Head of caudate nucleus (tissue), 42 donors: ENCODE data around the gene SHROOM2.
"Not testable (repeated sequence)": the region's sequence is repeated elsewhere in the genome, so short reads cannot be mapped to it uniquely, and the experiment has no call there.

ENCODE experiments used
- DNase-seq, 42 donors: peaks; one replicate each; pipeline versions ENCODE4 v3.0.0 to v3.0.0-alpha.2; 2020 to 2021; ENCODE audit warnings: mixed read lengths in 7 of 42
- intact Hi-C: fragments of 100-400 bp; cut with DNase I; formaldehyde crosslinking; loops from one replicate; pipeline ENCODE4 v1.15.0; 2022

SHROOM2 gene, protein sequence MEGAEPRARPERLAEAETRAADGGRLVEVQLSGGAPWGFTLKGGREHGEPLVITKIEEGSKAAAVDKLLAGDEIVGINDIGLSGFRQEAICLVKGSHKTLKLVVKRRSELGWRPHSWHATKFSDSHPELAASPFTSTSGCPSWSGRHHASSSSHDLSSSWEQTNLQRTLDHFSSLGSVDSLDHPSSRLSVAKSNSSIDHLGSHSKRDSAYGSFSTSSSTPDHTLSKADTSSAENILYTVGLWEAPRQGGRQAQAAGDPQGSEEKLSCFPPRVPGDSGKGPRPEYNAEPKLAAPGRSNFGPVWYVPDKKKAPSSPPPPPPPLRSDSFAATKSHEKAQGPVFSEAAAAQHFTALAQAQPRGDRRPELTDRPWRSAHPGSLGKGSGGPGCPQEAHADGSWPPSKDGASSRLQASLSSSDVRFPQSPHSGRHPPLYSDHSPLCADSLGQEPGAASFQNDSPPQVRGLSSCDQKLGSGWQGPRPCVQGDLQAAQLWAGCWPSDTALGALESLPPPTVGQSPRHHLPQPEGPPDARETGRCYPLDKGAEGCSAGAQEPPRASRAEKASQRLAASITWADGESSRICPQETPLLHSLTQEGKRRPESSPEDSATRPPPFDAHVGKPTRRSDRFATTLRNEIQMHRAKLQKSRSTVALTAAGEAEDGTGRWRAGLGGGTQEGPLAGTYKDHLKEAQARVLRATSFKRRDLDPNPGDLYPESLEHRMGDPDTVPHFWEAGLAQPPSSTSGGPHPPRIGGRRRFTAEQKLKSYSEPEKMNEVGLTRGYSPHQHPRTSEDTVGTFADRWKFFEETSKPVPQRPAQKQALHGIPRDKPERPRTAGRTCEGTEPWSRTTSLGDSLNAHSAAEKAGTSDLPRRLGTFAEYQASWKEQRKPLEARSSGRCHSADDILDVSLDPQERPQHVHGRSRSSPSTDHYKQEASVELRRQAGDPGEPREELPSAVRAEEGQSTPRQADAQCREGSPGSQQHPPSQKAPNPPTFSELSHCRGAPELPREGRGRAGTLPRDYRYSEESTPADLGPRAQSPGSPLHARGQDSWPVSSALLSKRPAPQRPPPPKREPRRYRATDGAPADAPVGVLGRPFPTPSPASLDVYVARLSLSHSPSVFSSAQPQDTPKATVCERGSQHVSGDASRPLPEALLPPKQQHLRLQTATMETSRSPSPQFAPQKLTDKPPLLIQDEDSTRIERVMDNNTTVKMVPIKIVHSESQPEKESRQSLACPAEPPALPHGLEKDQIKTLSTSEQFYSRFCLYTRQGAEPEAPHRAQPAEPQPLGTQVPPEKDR (N-terminal part only)

DNA sequence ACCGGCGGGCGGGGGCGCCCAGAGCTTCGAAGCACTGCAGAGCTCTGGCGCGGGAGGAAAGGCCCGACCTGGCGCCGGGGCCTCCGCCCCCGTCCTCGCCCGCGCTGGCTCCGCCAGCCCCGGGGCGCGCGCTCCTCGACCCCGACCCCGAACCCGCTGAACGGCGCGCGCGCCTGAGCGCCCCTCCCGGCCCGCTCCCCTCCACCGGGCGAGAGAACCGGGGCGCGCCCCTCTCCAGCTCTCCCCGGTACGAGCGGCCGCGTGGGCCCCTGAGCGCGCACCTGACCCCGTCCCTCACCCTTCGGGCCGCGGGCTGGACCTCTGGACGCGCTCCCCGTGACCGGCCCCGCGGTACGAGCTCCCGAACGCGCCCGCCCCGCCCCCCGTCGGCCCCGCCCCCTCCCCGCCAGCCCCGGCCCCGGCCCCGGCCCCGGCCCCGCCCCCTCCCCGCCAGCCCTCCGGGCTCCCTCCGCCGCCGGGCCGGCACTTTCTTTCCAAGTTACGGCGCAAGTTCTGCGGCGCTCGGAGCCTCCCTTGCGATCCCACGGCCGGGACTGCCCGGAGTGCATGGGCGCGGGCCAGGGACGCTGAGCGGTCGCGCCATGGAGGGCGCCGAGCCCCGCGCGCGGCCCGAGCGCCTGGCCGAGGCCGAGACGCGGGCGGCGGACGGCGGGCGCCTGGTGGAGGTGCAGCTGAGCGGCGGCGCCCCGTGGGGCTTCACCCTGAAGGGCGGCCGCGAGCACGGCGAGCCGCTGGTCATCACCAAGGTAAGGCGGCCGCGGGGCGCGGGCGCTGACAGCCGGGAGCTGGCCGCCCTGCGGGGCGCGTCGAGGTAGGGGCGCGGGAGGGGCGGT lies at the start of gene SHROOM2:
TSS of gene SHROOM2 (plus strand) at position 486 of the 854 bp plus-strand sequence. CDS start at position 603, 117 bp downstream.
- intact Hi-C loops, result no loop called here
- peak in 5 of 42 donors; percentile 7 to 34 (median 16) for DNase-seq

DNA sequence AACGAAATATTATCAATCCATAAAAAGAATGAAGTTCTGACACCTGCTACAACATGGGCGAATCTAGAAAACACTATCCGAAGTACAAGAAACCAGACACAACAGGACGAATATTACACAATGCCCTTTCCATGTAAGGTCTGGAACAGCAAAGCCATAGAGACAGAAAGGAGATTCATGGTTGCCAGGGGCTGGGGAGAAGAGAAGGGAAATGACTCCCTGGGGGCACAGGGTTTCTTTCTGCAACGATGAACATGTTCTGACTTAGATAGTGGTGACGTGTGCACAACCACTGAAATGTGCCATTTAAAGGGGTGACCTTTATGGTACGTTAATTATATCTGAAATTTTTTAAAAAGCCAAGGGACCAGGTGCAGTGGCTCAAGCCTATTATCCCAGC lies 48.9 kb upstream of the SHROOM2 start:
- intact Hi-C loops, result no loop called here
- no peak for DNase-seq

DNA sequence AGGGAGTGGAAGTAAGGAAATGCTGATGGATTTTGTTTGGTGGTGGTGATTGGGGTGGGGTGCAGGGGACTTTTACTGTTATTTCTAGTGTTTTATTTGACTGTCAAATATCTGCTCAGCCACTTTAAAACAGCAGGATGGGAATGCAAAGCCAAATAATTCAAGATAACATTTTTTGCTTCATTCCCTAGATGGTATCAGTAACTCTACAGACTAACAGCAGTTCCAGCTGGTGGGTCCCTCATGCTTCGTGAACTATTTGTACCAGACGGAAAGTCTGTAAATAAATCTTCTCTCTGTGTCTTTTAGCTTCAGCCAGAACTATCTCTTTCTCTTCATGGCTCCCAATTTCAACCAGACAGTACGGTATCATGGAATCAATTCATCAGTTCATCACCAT lies 48.1 kb upstream of the SHROOM2 start:
- no peak for DNase-seq
- intact Hi-C loops, result no loop called here

DNA sequence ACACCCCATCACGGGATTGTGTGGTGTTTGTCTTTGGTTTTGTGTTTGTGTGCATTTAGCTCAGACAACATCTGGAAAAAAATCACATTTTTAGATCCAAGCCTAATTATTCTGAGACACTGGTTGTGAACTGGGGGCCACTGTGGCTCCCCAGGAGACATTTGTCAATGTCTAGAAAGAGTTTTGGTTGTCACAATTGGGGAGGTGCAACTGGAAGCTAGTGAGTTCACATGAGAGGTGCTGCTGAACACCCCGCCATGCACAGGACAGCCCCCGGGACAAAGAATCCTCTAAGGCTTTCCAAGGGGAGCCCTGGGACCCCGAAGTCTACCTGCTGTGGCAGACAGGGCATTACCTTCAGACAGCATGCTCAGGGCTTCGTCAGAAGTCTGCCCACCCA lies 47.1 kb upstream of the SHROOM2 start:
- intact Hi-C loops, result no loop called here
- DNase-seq, result no peak

DNA sequence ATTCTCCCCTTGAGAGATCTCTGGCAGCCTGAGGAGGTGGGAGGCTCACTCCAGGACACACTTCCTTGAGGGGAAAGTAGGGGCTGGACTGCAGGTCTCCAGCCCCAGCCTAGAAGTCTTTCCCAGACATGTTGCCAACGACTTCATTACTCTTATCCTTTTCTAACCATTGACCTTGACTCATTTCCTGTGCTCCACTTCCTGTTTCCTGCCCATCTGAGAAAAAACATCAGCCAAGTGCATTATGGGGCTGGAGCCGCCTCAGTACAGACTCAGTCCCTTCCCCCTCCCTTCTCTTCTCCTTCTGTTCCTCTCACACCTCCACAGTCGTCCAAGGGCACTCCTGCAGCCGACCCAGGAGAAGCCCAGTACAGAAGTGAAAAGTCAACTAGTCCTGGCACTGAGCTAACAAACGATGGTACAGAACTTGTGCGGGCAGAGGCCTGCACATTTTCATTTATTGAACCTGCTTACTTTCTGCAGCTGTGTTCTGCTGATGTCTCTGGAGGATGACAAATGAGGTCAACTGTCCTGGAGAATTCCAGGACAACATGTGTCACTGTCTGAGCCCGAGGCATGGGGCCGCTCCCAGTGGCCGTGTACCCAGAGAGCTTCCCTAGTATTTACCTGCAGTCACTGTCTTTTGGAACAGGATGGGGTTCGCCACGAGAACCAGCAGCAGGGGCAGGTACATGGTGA lies 40.7 kb upstream of the SHROOM2 start:
- intact Hi-C loops, result no loop called here
- no peak for DNase-seq

DNA sequence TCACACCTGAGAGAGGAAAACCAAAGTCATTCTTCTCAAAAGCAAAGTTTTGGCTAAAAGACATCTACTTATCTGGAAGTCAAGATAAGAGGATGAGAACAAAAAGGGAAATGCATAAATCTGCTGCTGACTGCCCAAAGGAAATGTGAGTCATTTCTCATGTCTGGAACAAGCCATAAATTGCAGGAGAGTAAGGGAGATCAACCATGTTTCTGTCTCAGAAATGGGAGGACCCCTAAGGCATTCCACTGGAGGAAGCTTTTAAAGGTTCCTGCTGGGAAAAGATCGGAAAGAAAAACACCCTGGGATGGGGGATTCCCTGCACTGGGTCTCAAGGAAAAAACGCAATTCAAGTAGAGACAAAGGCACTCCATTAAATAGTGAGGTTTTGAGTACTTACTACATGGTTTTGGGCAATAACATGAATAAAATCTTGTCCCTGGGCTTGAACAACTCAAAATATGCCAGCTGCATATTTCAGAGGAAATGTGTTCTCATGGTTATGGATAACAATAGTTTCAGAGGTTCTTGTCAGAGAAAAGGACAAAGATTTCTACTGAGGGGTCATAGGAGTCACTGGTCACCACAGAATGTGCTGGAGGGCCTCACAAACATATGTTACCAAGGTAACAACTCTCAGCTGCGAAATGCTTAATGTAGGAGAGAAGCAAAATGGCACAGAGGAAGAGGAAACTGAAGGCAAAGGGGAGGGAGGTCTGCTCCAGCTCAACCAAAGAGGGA lies 39.9 kb upstream of the SHROOM2 start:
- intact Hi-C loops, result no loop called here
- no peak for DNase-seq

DNA sequence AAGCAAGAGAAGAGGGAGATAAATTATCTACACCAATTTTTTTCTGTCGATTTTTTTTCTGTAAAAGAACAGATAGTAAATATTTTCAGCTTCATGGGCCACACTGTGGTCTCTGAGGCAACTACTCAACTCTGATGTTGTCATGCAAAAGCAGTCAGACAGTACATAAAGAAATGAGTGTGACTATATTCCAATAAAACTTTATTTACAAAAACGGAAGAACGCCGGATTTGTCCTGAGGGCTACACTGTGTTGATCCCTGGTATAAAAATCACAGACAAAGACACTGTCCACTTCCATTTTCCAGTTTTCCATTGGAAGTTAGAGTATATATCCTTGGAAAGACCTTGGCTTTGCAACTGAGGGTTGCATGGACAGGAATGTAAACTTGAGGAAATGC lies 38.6 kb upstream of the SHROOM2 start:
- intact Hi-C loops, result no loop called here
- no peak for DNase-seq

DNA sequence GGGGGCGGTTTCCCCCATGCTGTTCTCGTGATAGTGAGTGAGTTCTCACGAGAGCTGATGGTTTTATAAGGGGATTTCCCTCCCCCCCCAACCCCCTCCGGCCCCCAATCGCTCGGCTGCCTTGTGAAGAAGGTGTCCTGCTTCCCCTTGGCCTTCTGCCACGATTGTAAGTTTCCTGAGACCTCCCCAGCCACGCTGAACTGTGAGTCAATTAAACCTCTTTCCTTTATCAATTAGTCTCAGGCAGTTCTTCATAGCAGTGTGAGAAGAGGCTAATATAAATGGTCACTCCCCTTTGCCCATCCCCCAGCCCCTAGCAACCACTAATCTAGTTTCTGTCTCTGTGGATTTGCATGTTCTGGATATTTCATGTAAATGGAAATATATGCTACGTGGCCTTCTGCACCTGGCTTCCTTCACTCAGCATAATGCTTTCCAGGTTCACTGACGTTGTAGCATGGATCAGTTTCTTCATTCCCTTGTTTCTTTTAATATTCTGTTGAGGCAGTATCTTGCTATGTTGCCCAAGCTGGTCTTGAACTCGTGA lies 37.0 kb upstream of the SHROOM2 start:
- intact Hi-C loops, result no loop called here
- DNase-seq, result no peak

DNA sequence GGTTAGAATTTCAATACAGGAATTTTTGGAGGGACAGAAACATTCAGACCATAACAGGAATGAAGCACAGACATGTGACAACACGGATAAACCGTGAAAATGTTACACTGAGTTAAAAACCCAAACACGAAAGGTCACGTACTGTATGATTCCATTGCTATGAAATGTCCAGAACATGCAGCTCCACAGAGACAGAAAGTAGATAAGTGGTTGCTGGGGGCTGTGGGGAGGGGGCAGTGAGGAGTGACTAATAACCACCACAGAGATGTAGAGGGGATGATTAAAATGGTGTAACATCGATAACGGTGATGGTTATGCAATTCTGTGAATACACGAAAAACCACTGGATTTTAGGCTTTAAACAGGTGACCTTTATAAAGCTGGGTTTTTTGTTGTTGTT lies 28.9 kb upstream of the SHROOM2 start:
- DNase-seq, result no peak
- intact Hi-C loops, result no loop called here

DNA sequence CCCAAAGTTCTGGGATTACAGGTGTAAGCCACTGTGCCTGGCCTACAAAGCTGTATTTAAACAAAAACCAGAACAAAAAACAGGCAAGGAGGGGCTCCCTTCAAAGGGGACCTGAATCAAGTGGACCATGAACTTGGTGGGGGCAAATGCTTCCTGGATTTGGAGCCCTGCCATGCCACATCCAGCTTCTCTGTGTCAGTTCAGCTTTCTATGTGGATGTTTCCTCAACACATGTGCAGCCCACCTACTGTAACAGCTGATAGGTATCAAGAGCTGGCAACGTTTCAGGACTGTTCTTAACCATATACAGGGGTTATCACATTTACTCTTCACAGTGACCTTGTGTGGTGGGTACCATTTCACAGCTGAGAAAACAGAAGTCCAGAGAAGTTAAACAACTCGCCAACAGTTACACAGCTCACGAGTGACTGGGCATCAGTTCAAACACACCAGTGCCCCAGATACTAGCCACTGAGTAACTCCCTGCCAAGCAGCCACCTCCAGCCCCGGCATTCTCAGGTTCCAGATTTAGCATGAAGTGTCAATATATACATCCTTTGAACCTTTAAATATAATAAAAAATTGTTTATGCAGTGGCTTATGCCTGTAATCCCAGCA lies 28.1 kb upstream of the SHROOM2 start:
- DNase-seq, result no peak
- intact Hi-C loops, result no loop called here

DNA sequence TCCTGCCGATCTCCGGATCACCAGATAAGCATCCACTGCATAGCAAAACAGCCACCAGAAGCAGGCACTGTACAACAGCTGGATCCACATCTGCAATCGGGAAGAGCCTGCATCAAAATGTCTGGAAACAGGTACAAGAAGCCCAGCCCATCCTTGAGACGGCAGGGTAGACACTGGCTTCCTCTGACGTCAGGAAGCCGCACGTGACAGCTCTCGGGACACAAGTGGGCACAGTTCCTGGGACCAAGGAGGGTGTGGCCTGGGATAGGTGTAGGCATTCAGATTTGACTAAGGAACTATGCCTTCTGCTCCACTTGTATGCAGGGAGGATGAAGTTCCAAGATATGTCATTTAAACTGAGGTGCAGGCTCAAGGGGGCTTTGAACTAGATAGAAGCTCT lies 26.9 kb upstream of the SHROOM2 start:
- no peak for DNase-seq
- intact Hi-C loops, result no loop called here

DNA sequence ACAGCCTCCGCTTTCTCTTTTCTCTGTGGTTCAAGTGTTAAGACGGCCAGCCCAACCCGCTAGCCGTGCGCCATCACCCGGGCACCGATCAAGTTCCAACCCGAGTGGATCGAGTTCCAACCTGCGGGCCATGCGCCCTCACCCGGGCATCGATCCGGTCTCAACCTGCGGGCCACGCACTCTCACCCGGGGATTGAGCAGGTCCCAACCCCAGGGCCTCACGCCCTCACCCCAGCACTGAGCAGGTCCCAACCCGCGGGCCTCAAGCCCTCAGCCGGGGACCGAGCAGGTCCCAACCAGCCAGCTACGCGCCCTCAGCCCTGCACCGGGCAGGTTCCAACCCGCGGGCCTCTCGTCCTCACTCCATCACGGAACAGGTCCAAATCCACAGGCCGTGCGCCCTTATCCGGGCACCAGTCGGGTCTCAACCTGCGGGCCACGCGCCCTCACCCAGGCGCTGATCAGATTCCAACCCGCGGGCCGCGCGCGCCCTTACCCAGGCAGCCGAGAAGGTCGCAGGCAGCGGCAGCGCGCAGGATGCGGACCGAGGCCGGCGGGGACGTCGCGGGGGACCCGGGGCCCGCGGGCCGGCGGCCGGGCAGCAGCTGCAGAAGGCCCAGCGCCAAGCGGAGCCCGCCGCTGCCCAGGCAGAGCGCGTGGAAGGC lies 21.0 kb upstream of the SHROOM2 start:
- peak in 9 of 42 donors; percentile 3 to 40 (median 11) for DNase-seq
- intact Hi-C loops, result no loop called here

DNA sequence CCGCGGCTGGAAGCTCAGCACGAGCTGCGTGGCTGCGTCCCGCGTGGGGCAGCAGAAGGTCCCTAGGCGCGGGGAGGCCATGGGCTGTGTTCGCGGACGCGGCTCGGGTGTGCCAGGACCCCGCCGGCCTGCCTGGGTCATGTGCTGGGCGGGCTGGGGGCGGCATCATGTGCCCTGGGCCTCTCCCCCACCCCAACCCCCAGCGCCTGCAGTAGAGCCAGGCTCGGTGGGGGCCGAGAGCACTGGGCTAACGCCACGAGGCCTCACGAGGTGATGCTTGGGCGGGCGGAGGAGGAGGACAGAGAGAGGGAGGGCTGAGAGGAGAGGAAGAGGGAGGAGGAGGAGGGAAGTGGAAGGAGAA lies 20.5 kb upstream of the SHROOM2 start, which contains the start of gene GPR143:
TSS of gene GPR143 (minus strand) at position 111 of the 361 bp plus-strand sequence. CDS start at position 81, 30 bp downstream.
- intact Hi-C loops, result no loop called here
- DNase-seq, result peak in 24 of 42 donors; percentile 5 to 43 (median 20)

DNA sequence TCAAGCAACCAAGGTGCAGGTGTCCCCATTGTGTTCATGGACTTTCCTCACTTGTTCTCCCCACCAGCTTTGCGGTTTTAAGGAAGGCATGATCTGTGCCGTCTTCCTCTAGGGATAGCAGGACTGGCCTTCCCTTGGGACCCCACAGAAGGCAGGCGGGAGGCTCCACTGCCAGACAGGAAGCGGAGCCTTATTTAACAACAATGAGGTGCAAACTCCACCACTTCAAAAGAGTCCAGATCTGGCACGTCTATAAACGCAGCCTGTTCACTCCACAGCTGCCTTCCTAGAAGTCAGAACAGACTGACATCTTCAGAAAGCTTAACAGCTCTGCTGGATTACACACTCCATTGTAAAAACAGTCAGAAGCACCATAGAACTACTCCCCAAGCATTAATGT lies 18.9 kb upstream of the SHROOM2 start:
- DNase-seq, result no peak
- intact Hi-C loops, result no loop called here

DNA sequence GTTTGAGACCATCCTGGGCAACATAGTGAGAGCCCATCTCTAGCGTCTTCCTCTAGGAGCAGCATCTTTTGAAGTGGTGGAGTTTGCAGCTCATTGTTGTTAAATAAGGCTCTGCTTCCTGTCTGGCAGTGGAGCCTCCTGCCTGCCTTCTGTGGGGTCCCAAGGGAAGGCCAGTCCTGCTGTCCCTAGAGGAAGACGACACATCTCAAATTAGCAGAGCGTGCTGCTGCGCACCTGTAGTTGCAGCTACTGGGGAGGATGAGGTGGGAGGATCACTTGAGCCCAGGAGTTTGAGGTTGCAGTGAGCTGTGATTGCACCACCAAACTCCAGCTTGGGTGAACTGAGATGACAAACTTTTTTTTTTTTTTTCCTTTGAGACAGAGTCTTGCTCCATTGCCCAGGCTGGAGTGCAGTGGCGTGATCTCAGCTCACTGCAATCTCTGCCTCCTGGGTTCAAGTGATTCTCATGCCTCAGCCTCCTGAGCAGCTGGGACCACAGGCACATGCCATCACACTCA lies 17.8 kb upstream of the SHROOM2 start:
- DNase-seq, intact Hi-C loops: not testable (repeated sequence)

DNA sequence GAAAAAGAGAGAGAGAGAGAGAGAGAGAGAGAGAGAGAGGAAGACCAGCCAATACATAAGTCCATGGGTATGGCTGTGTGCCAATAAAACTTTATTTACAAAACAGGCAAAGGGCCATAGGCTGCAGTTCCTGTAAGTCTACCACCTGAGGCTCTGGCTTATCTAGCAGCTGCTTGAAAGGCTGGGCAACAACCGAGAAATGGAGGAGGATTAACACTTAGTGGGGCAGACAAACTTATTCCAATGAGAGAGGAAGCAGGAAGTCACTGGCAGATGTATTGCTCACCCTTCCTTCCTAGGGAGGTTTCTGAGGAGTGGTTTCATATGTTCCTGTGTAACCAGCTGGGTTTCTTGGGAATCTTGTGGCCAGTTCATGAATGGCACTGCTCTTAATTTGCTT lies 15.9 kb upstream of the SHROOM2 start:
- intact Hi-C loops, result no loop called here
- DNase-seq, result no peak
